HFFc6 (cell line): ENCODE data around the gene NXPH3. TPM values are rescaled to one million over a fixed set of nuclear protein-coding genes. Genes with fewer than 3 reads are reported as not detected.

Experiments
- DNase-seq: peaks from one replicate; pipeline ENCODE4 v3.0.0-alpha.2; 2018
- H3K27ac Mint-ChIP-seq: 2 replicates; pipeline ENCODE4 v1.8.0; 2020; ENCODE audit warnings: mild to moderate bottlenecking, mixed read lengths
- H3K27me3 Mint-ChIP-seq: 2 replicates; pipeline ENCODE4 v1.8.0; 2021; ENCODE audit warnings: mild to moderate bottlenecking, moderate library complexity, mixed read lengths; ENCODE audit not compliant: insufficient read depth
- H3K36me3 Mint-ChIP-seq: 2 replicates; pipeline ENCODE4 v1.8.0; 2021; ENCODE audit warnings: low read depth, mixed read lengths
- H3K4me1 Mint-ChIP-seq: 2 replicates; pipeline ENCODE4 v1.8.0; 2020; ENCODE audit warnings: low read depth, mixed read lengths
- H3K4me3 Mint-ChIP-seq: 2 replicates; pipeline ENCODE4 v1.8.0; 2020; ENCODE audit warnings: mild to moderate bottlenecking, moderate library complexity, mixed read lengths
- H3K9me3 Mint-ChIP-seq: 2 replicates; pipeline ENCODE4 v1.8.0; 2020; ENCODE audit warnings: mild to moderate bottlenecking, mixed read lengths
- total RNA-seq, 6 experiments: library from RNA; stranded (reverse); fragmentation: NEBNext Ultra II Directional; extraction: Animal tissue kit (Norgen Biotek cat#: 25700); gene quantifications; 2 replicates in 1 of 6; 3 replicates in 5 of 6; pipeline ENCODE4 v1.2.3, GENCODE V29; 2021
- TF ChIP-seq, protein P1 (sequence below): fragments of 200-600 bp; sonication (generic); IDR thresholded peaks from 2 replicates; pipeline ENCODE4 v1.5.0; 2021; ENCODE audit warnings: antibody characterized with exemption, mild to moderate bottlenecking

The NXPH3 gene
- total RNA-seq, 6 experiments from 2014 or later, result 0.59 to 2.3 (median 1.5) TPM

DNA sequence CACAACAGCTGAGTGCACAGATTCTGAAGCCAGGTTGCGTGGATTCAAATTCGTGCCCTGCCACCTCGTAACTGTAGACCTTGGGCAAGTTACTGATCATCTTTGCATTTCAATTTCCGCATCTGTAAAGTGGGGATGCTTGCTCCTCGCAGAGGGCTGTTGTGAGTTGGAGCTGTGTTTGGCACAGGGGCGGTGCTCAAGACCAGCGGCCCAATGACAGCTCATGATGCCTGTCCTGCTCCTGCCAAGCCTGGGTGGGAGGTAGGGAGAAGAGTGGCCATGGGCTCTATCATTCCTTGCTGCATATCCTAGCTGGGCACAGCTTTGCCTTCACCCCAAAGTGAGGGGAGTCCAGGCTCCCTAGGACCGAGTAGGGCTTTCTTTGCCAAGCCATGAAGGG is 12.6 kb downstream of the NXPH3 start:
- H3K4me3 Mint-ChIP-seq, result no peak overlapping the region
- peaks cover 2% of the 10 kb centered on the region for H3K27me3 Mint-ChIP-seq
- DNase-seq, result no peak
- TF ChIP-seq, protein P1, sequence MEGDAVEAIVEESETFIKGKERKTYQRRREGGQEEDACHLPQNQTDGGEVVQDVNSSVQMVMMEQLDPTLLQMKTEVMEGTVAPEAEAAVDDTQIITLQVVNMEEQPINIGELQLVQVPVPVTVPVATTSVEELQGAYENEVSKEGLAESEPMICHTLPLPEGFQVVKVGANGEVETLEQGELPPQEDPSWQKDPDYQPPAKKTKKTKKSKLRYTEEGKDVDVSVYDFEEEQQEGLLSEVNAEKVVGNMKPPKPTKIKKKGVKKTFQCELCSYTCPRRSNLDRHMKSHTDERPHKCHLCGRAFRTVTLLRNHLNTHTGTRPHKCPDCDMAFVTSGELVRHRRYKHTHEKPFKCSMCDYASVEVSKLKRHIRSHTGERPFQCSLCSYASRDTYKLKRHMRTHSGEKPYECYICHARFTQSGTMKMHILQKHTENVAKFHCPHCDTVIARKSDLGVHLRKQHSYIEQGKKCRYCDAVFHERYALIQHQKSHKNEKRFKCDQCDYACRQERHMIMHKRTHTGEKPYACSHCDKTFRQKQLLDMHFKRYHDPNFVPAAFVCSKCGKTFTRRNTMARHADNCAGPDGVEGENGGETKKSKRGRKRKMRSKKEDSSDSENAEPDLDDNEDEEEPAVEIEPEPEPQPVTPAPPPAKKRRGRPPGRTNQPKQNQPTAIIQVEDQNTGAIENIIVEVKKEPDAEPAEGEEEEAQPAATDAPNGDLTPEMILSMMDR, result no peak
- H3K27ac Mint-ChIP-seq, result peak overlapping the region; percentile 65
- no peaks in the 10 kb centered on the region for H3K9me3 Mint-ChIP-seq
- H3K36me3 Mint-ChIP-seq, result peaks cover 11% of the 10 kb centered on the region; the same call in 1 of the 2 replicates
- H3K4me1 Mint-ChIP-seq, result peaks cover 28% of the 10 kb centered on the region

DNA sequence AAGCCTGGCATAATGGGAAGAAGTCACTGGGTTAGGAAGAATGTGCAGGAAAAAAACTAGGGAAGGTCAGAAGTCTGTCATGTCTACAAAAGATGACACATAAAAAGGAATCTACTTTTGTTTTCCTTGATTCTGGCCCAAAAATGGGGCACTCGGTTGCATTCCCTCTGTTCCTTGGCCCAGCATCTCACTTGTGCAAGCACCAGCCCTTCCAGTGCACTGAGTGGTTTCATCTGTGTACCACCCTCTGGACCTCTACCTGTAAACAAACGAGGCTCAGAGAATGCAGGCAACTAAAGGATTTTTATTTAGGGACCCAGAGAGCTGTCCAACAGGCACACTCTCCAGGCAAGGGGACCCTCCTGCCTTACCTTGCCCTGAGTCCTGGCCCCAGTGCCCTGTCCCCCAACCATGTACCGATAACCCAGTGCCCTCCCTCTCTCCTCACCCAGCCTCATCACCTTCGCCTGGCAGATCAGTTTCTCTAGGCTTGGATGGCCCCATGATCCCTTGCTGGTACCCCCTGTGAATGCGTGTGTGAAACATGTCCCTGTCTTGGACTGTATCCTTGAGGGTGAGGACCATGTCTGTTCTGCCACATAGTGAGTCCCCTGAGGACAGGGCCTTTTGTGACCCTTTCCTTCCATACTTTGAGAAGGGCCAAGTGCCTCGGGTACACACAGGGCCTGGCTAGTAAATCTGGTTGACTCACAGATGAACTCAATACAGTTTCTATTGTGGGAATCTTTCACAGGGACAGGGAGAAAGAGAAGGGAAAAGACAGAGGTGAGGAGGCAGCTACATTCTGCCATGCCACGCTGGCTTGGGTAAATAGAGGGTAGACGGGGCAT is 13.3 kb downstream of the NXPH3 start:
- TF ChIP-seq, protein P1, result no peak
- H3K36me3 Mint-ChIP-seq, result peaks cover 11% of the 10 kb centered on the region; the same call in 1 of the 2 replicates
- H3K9me3 Mint-ChIP-seq, result no peaks in the 10 kb centered on the region
- no peaks in the 10 kb centered on the region; the same call in 1 of the 2 replicates for H3K27me3 Mint-ChIP-seq
- no peak overlapping the region for H3K4me3 Mint-ChIP-seq
- H3K4me1 Mint-ChIP-seq, result peaks cover 22% of the 10 kb centered on the region
- DNase-seq, result peak; percentile 71
- H3K27ac Mint-ChIP-seq, result peak overlapping the region; percentile 65

DNA sequence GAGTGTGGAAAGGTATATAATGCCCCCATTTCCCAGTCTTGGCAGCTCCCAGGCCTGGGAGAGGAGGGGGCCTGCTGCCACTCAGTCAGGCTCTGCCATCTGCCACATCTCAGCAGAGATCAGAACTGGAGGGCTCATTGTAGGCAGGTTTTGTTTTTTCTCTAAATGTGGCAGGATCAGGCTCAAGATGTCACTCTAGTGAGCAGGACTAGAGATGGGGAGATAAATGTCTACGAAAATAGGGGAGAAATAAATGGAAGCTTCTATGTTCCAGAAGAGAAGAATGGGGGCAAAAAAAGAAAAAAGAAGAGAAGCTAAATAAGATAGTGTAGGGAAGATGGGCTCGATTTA is 13.9 kb downstream of the NXPH3 start:
- Mint-ChIP-seq H3K4me3 (no peak overlapping the region), H3K27me3 (no peaks in the 10 kb centered on the region; the same call in 1 of the 2 replicates), H3K36me3 (peaks cover 14% of the 10 kb centered on the region; the same call in 1 of the 2 replicates), H3K27ac (peak overlapping the region; percentile 65; the same call in 1 of the 2 replicates), H3K9me3 (no peaks in the 10 kb centered on the region), H3K4me1 (peaks cover 19% of the 10 kb centered on the region)
- TF ChIP-seq, protein P1, result no peak
- DNase-seq, result no peak

DNA sequence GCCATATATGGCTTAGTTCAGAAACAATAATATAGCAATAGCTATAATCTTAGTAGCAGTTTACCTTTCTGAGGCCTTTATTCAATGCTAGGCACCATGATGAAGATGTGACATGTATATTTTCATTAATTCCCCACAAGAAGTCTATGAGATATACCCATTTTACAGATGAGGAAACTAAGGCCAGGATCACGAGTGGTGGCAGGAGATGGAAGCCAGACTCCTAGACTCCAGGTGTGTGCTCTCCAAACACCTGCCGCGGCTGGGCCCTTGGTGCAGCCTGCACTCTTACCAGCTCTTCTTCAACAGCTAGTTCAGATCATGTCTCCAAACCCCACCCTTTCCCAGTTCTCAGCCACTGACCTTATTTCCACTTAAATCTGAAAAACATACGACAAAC is 15.2 kb downstream of the NXPH3 start:
- no peak for DNase-seq
- TF ChIP-seq, protein P1, result no peak
- Mint-ChIP-seq H3K4me1 (peaks cover 19% of the 10 kb centered on the region), H3K27me3 (no peaks in the 10 kb centered on the region; the same call in 1 of the 2 replicates), H3K27ac (no peak overlapping the region), H3K36me3 (peaks cover 15% of the 10 kb centered on the region; the same call in 1 of the 2 replicates), H3K4me3 (no peak overlapping the region), H3K9me3 (no peaks in the 10 kb centered on the region)

DNA sequence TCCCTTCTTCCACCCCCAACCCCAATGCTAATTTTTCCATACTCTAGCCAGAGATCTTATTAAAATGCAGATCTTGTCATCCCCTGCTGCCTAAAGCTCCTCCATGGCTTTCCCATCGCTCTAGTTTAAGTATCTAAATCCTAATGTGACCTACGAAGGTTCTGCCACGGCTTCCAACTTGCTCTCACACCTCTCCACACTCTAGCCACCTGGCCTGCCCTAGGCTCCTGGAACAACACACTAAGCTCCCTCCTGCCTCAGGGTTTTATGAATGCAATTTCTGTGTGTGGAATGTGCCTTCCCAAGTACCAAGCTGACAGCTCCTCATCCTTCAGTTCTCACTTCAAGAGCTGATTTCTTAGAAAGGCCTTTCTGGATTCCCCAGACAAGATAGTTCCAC is 16.6 kb downstream of the NXPH3 start:
- Mint-ChIP-seq H3K4me3 (no peak overlapping the region), H3K36me3 (peaks cover 23% of the 10 kb centered on the region), H3K27ac (no peak overlapping the region), H3K27me3 (no peaks in the 10 kb centered on the region; the same call in 1 of the 2 replicates), H3K9me3 (no peaks in the 10 kb centered on the region), H3K4me1 (peaks cover 19% of the 10 kb centered on the region)
- DNase-seq, result no peak
- TF ChIP-seq, protein P1, result no peak
